HepG2 (cell line): ENCODE data around the gene SAMD4B. TPM values are rescaled to one million over a fixed set of nuclear protein-coding genes. Genes with fewer than 3 reads are reported as not detected.
"Not testable (repeated sequence)": the region's sequence is repeated elsewhere in the genome, so short reads cannot be mapped to it uniquely, and the experiment has no call there.

Experiments used
- ATAC-seq: fragments of 200-7000 bp; cut with Tn5 transposase; 3 replicates; pipeline ENCODE4 v1.9.1; 2020; ENCODE audit warnings: mild to moderate bottlenecking, moderate library complexity
- BruUV-seq: library from RNA; stranded (reverse); fragments of 400-500 nt; replicated peaks from 2 replicates; lab custom pipeline; 2021; lab: Mats Ljungman, UMichigan
- CTCF ChIA-PET: fragments of 300-600 bp; formaldehyde crosslinking; extraction: SDS; loops from one replicate; lab custom pipeline; 2021; ENCODE audit warnings: low total read pairs, inconsistent platforms, low intra/inter-chr PET ratio; lab: Yijun Ruan, JAX
- POLR2A ChIA-PET: fragments of 350-600 bp; sonication (Branson Sonifier 250); formaldehyde crosslinking; loops from one replicate; lab custom pipeline; 2020; ENCODE audit warnings: antibody characterized with exemption, inconsistent platforms; lab: Yijun Ruan, JAX
- DNase-seq: peaks from one replicate; pipeline ENCODE4 v3.0.0-alpha.2; 2015; ENCODE audit warnings: low spot score
- FAIRE-seq: peaks from 3 replicates; lab custom pipeline; 2011; peaks lifted over from hg19 to GRCh38; lab: Jason Lieb, UNC
- H2AFZ ChIP-seq: one replicate; pipeline ENCODE4 v1.6.1; 2011; ENCODE audit warnings: low read length, inconsistent platforms
- H3K27ac ChIP-seq: fragments of 300-600 bp; 3 replicates; pipeline ENCODE4 v1.8.0; 2011; ENCODE audit warnings: mixed run types, mild to moderate bottlenecking, mixed read lengths, low read length, inconsistent platforms; ENCODE audit not compliant: insufficient read depth; ENCODE audit errors: extremely low read length
- H3K27me3 ChIP-seq, 2 experiments: fragments of 200-600 bp in 1 of 2; 2 replicates in 1 of 2; 3 replicates in 1 of 2; pipeline versions ENCODE4 v1.6.0 to v1.8.0; 2011; ENCODE audit warnings: low read length in 2 of 2, mild to moderate bottlenecking in 2 of 2, moderate library complexity in 2 of 2, inconsistent platforms in 1 of 2; ENCODE audit not compliant: insufficient read depth in 2 of 2, control insufficient read depth in 1 of 2
- H3K36me3 ChIP-seq, 2 experiments: fragments of 200-600 bp in 1 of 2; replicated peaks in 1 of 2; 2 replicates in 1 of 2; 3 replicates in 1 of 2; pipeline versions ENCODE4 v1.5.1 to v1.8.0; 2011; ENCODE audit warnings: low read length in 2 of 2, inconsistent platforms in 1 of 2; ENCODE audit not compliant: insufficient read depth in 2 of 2, control insufficient read depth in 1 of 2
- H3K4me1 ChIP-seq: 2 replicates; pipeline ENCODE4 v1.5.1; 2012; ENCODE audit warnings: low read length, inconsistent platforms; ENCODE audit not compliant: insufficient read depth
- H3K4me2 ChIP-seq: 2 replicates; pipeline ENCODE4 v1.6.0; 2011; ENCODE audit warnings: low read depth, low read length, inconsistent platforms
- H3K4me3 ChIP-seq, 3 experiments: fragments of 200-600 bp in 1 of 3; sonication (generic), shearing (Covaris generic) in 1 of 3; replicated peaks in 1 of 3; 2 replicates each; pipeline ENCODE4 v1.5.1; 2011 to 2016; ENCODE audit warnings: low read length in 3 of 3, inconsistent platforms in 2 of 3, low read depth in 2 of 3, mild to moderate bottlenecking in 2 of 3, control low read depth in 1 of 3, mixed read lengths in 1 of 3; ENCODE audit not compliant: insufficient read depth in 1 of 3
- H3K79me2 ChIP-seq: one replicate; pipeline ENCODE4 v1.6.1; 2011; ENCODE audit warnings: low read length, inconsistent platforms; ENCODE audit not compliant: insufficient read depth
- H3K9ac ChIP-seq: 2 replicates; pipeline ENCODE4 v1.6.0; 2011; ENCODE audit warnings: mild to moderate bottlenecking, low read depth, low read length, inconsistent platforms; ENCODE audit not compliant: insufficient read depth
- H3K9me3 ChIP-seq: 2 replicates; pipeline ENCODE4 v1.5.1; 2012; ENCODE audit warnings: mild to moderate bottlenecking, low read length
- H4K20me1 ChIP-seq: 2 replicates; pipeline ENCODE4 v1.6.0; 2011; ENCODE audit warnings: inconsistent platforms, mild to moderate bottlenecking, low read length, moderate library complexity; ENCODE audit not compliant: insufficient read depth
- ARID5B ChIP-seq: IDR thresholded peaks from 2 replicates; pipeline ENCODE4 v1.4.0; 2020; ENCODE audit warnings: mild to moderate bottlenecking, missing genetic modification reagents
- HNF4A ChIP-seq: sonication (generic); formaldehyde crosslinking; IDR thresholded peaks from 2 replicates; pipeline ENCODE4 v1.4.0; 2020; ENCODE audit warnings: missing genetic modification reagents
- HNF4G ChIP-seq, 2 experiments: sonication (generic) in 1 of 2; formaldehyde crosslinking in 1 of 2; IDR thresholded peaks; 2 replicates each; pipeline versions ENCODE4 v1.4.0 to v1.6.1; 2011 to 2020; ENCODE audit warnings: borderline replicate concordance in 2 of 2, low read depth in 2 of 2, mild to moderate bottlenecking in 2 of 2, low read length in 1 of 2, missing genetic modification reagents in 1 of 2, moderate library complexity in 1 of 2
- WGBS: methylation state at CpG from one replicate; pipeline ENCODE4 v1.1.6; 2017; ENCODE audit warnings: low lambda C conversion rate; 5-methylcytosine and 5-hydroxymethylcytosine counted together
- in situ Hi-C: cut with HindIII; loops from 2 replicates; pipeline ENCODE4 v1.10.0; 2017; ENCODE audit warnings: low pct_unique_long_range_greater_than_20kb; ENCODE audit not compliant: extremely low pct_ligation_motif_present
- intact Hi-C: fragments of 100-400 bp; cut with micrococcal nuclease; formaldehyde crosslinking; loops from one replicate; pipeline ENCODE4 v1.10.0; 2022; ENCODE audit not compliant: unreplicated experiment
- polyA plus RNA-seq, 8 experiments: library from polyadenylated mRNA; depleted of rRNA in 3 of 8; stranded (reverse) in 7 of 8; unstranded in 1 of 8; fragments of >200 nt; fragmentation: Illumina TruSeq in 4 of 8; extraction: Trizol in 4 of 8; gene quantifications; 2 replicates each; pipeline versions ENCODE4 v1.2.1 to v1.2.3, GENCODE V29; 2011 to 2016; ENCODE audit warnings: low read depth in 4 of 8, missing spikeins in 1 of 8, mixed read lengths in 1 of 8; ENCODE audit not compliant: insufficient read depth in 1 of 8
- total RNA-seq, 5 experiments: library from RNA; depleted of rRNA; stranded (reverse); fragments of >200 nt; fragmentation: Illumina TruSeq; extraction: Trizol; gene quantifications; 2 replicates each; pipeline ENCODE4 v1.2.3, GENCODE V29; 2016; ENCODE audit warnings: low read depth in 1 of 5

Gene SAMD4B
- total and polyA plus RNA-seq, 2 of the 13 experiments (the other 11 are each of a cell fraction or from before 2014, with no cell fraction given): 26.0 to 31.8 TPM

GRCh38 chr19:39339674-39340073, 2.5 kb upstream of the SAMD4B start (continued):
- TF ChIP-seq ARID5B (no peak), HNF4A (CRISPR knock-in tag) (peak; percentile 50), HNF4G (IDR thresholded peaks at IDR 0.05; ENCODE audit: borderline replicate concordance, low read depth, low read length) (0 out of 2 replicates have a peak, but pooled peaks have one; percentile 26), HNF4G (CRISPR knock-in tag; IDR thresholded peaks at IDR 0.05; ENCODE audit: borderline replicate concordance, low read depth) (no peak)

- H3K27me3 ChIP-seq, H2AFZ ChIP-seq, H4K20me1 ChIP-seq, in situ Hi-C loops, CTCF ChIA-PET, H3K36me3 ChIP-seq, H3K4me3 ChIP-seq, POLR2A ChIA-PET, ATAC-seq, H3K27ac ChIP-seq, DNase-seq, FAIRE-seq, H3K9me3 ChIP-seq, BruUV-seq, H3K9ac ChIP-seq: not testable (repeated sequence)
- WGBS: 81% methylated on average over 7 of the region's 7 CpGs
- intact Hi-C loops: loop anchor here (5.0 kb wide), 1 partner anchor 72 kb away; the partner anchor contains the start of gene PLEKHG2
- peaks cover 67% of the 10 kb centered on the region for H3K4me1 ChIP-seq
- H3K4me2 ChIP-seq: peak overlapping the region; percentile 36; the same call in 1 of the 2 replicates
- H3K79me2 ChIP-seq: peaks cover 25% of the 10 kb centered on the region
These were observed 2.1 kb upstream of the SAMD4B start for GRCh38 chr19:39340156-39340555.
